Hindlimb muscle (tissue), 1 donor: ENCODE measurements around the gene CLDN12. TPM values are rescaled to one million over a fixed set of nuclear protein-coding genes. Genes with fewer than 3 reads are reported as not detected.
"Not testable (repeated sequence)": the region's sequence is repeated elsewhere in the genome, so short reads cannot be mapped to it uniquely, and the experiment has no call there.

Experiments used
- DNase-seq: peaks from one replicate; pipeline ENCODE4 v3.0.0-alpha.2; 2013
- polyA plus RNA-seq: library from polyadenylated mRNA; unstranded; fragments of 120-200 nt; gene quantifications from one replicate; pipeline ENCODE4 v1.2.1, GENCODE V29; 2013; ENCODE audit not compliant: insufficient read length

CLDN12 gene
- polyA plus RNA-seq, 1 donor: 19.6 TPM

DNA sequence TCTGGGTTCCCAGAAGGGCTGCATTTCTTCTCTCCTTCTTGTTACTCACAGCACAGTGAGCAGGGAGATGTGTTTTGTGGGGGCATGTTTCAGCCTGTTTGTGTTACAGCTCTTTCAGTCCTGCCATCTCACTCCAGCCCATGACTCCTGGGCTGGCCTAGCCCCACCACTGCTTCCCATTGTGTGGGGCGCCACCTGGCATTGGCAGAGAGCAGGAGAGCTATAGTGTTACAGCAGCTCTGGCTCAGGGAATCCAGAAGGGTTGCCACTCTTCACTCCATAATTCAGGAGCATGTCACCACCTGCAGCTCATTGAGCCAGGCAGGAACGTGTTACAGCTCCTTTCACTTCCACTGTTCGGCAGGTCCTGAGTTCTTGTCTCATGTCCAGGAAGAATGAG is 30.0 kb downstream of the CLDN12 start:
- DNase-seq: no peak

DNA sequence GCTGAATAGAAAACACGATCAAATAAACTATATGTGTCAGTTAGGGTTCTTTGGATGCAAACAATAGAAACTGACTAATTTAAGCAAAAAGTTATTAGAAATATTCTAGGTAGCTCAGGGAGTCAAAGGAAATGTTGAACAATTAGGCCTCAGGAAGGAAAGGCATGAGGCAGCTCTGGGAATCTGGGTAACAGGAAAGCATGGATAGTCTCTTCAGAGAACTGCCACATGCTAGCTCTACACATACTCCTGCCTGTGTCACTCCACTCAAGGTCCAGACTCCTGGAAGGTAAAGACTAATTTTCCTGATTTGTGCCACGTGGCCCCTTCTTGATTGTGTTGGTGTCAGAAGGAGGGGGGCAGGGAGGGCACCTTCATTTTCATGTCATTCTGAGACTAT is 42.4 kb downstream of the CLDN12 start:
- DNase-seq: no peak

DNA sequence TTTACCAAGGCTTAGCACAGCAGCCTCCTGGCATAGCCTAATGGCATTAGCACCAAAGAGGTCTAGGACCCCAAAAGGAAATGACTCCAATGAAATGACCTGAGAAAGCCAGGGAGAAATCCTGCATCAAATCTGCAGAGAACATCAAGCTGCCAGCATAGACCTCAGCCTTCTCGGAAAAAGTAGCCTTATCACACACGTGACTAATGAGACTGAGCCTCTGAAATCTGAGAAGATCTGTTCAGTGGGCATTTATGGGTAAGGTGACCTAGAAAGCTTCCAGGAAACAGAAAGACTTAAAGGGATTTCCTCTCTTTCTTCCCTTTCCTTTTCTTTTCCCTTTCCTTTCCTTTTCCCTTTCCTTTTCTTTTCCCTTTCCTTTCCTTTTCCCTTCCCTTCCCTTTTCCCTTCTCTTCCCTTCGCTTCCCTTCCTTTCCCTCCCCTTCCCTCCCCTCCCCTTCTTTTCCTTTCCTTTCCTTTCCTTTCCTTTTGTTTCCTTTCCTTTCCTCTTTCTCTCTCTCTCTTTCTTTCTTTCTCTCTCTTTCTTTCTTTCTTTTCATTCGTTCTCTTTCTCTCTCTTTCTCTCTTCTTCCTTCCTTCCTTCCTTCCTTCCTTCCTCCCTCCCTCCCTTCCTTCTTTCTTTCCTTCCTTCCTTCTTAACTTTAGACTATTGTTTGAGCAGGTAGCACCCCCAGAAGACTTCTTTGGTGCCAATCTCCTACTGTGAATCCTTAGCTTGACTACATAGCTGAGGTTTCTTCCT is 43.1 kb downstream of the CLDN12 start:
- DNase-seq: no peak

DNA sequence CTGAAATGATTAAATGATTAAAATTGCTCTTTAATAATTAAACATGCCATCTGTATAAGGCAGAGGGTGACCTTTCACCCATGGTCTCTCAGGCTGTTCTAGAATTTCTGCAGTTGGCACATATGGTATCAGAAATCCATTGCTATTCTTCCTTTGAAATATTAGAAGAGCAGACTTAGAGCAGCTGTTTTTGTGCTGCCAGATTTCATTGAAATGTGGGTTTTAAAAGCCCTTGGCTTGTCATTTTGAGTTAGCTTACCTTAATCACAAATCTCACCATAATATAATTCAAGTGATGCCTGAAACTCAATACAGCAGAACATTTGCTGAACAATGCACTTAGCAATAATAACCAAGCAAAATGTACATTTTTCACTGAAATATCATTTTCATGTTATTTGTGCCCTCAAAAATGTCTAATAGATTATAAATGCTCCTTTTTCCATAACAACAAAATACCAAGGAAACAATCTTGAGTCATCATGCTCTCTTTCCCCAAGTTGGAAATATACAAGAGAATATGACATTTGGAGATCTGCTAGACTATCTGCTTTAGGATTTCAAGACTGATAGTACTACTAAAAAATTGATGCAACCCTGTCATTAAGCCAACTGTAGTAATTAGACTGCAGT is 50.1 kb downstream of the CLDN12 start:
- DNase-seq: no peak

DNA sequence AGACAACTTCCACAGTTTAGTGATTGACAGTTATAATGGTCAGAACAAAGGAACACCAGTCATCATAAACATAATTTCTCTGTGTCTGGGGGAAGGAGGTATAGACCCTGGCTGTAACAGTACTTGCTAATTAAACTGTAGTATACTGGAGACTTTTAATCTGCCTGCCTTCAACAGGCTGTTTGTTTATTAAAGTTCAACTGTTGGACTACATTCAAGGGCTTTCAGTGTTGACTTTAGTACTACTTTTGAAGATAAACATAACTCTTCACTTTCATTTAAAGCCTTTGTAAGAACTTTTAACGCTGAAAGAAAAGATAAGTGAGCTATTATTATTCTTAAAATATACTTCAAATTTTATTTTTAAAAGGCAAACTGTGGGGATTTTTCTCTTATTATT is 50.7 kb downstream of the CLDN12 start:
- DNase-seq: no peak

DNA sequence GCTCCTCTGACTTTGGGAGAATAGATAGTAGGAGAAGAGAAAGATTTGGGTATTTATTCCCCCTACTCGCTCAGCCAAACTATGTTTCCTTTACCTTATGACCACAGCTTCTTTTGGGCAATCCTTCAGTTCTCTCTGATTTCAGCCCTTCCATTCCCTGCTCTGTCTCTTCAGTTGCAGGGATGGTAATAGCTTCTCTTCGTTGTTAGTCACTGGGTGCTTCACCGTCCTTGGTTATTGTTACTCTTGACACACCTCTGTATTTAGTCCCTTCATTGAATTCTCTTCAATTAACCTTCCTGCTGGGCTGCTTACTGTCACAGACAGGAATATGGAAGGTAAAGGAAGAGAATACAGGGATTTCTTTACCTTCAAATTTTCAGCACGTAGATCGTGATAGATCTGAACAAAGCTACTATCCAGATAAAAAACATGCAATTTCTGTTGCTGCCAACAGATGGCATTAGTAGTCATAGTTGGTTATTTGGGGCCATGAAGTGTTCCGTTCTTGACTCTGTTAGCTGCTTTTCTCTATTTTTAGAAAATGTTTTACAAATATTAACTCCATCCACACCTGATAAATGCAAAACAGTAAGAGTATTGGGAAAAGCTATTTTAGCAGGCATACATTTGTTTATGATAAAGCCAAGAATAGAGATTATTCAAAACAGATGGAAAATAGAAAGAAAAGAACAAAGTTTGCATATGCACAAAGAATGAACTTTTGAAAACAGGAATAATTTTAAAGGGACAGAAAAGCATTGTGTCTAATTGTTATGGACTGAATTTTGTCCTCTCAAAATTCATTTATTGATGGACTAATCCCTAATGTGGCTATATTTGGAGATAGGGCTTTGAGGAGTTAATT is 52.1 kb downstream of the CLDN12 start:
- peak; percentile 44 for DNase-seq

DNA sequence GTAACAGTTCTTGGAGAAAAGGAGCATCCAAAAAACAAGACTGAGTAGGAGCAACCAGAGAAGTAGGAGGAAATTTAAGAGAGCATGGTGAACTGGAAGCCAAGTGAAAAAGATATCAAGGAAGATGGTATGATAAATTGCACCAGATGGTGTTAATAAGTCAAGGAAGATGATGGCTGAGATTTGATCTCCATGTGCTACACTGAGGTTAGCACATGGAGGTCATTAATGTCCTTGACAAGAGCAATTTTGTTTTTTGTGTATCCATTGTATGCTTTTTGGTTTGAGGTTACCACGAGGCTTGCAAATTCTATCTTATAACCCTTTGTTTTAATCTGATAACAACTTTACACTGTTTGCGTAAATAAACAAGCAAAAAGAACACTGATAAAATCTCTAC is 54.8 kb downstream of the CLDN12 start:
- no peak for DNase-seq

DNA sequence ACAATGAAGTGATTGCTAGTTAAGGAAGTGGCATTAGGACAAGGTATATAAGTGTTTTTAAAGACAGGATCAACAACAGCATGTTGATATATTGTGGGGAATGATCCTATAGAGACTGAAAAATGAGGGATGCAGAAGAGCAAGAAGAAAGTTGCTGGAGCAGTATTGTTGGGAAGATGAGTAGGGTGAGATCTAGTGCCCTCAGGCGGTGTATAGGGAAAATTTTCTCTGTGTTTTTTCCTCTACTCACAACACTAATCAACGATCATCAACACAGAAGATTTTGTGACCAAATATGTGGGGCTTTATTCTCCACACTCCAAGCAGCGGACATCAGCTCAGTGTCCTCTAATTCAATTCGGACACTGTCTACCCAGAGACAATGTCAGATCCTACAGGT is 56.6 kb downstream of the CLDN12 start:
- no peak for DNase-seq

DNA sequence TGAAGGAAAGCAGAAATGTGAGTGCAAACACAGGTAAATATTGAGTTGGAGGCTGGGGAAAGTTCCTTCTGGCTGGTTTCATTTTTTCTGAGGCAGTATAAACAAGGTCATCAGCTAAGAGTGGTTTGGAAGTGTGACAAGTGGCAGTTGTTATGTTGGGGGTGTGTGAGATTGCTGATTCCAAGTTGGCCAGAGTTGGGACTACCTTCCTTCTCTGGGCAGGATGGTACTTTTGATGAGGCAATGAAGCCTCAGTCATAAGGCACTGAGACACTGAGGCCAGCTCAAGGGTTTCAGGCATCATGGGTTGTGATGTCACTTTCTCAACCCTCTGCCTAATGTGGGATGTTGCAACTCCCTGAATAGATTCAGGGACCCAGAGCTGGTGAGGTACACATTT is 58.0 kb downstream of the CLDN12 start:
- no peak for DNase-seq

DNA sequence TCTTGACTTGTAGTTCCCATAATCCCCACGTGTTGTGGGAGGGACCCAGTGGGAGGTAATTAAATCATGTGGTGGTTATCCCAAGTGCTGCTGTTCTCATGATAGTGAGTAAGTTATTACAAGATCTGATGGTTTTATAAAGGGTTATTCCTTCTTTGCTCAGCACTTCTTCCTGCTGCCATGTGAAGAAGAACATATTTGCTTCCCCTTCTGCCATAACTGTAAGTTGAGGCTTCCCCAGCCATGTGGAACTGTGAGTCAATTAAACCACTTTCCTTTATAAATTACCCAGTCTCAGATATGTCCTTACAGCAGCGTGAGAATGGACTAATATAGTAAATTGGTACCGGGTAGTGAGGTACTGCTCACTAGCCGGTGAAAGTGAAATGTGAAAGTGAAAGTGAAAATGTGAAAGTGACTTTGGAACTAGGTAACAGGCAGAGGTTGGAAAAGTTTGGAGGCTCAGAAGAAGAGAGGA is 59.9 kb downstream of the CLDN12 start:
- DNase-seq: not testable (repeated sequence)

Other genes starting within 250 kb of the CLDN12 start
- gene STEAP1, start 249.0 kb upstream of the CLDN12 start, polyA plus RNA-seq: 0.62 TPM
- 2.6 TPM for gene STEAP2, start 191.7 kb upstream of the CLDN12 start, polyA plus RNA-seq
- 1.9 TPM for gene CFAP69, start 158.3 kb upstream of the CLDN12 start, polyA plus RNA-seq
- gene FAM237B, start 82.2 kb upstream of the CLDN12 start, polyA plus RNA-seq: not detected
- 17.7 TPM for gene GTPBP10, start 56.7 kb upstream of the CLDN12 start, polyA plus RNA-seq
- not detected for gene PTTG1IP2, start 66.2 kb downstream of the CLDN12 start, polyA plus RNA-seq
- gene CDK14, start 192.9 kb downstream of the CLDN12 start, polyA plus RNA-seq: 19.5 TPM